Measurements from ENCODE around the gene LCN12. TPM values are rescaled to one million over a fixed set of nuclear protein-coding genes. Genes with fewer than 3 reads are reported as not detected.

LCN12 gene
- total RNA-seq, 1 donor from 2014 or later, result 7.8 TPM

GRCh38 chr9:136922540-136922939 is 29.5 kb upstream of the LCN12 start:
- intact Hi-C loops (cut with micrococcal nuclease), result loop anchor here (10.0 kb wide), 1 partner anchor 58 kb away; the partner anchor contains the start of gene EDF1
- Histone ChIP-seq H3K4me1 (peaks cover 64% of the 10 kb centered on the region), H3K27ac (replicated peaks) (peak overlapping the region; percentile 81)

DNA sequence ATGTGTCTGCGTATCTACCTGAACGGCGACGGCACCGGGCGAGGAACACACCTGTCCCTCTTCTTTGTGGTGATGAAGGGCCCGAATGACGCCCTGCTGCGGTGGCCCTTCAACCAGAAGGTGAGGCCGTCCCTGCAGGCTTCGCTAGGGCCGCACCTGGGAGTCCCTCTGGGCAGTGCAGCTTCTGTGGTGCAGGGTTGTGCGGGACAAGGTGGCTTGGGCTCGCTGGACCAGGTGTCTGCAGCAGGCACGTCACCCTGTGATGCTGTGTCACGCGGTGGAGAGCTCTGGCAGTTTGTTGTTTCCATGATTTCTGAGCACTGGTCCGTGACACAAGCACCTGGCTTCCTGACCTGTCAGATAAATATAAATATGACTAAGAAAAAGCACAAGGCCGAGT is 28.2 kb upstream of the LCN12 start:
- Histone ChIP-seq H3K27ac (replicated peaks) (peak overlapping the region; percentile 74), H3K9me3 (replicated peaks) (no peaks in the 10 kb centered on the region), H3K36me3 (peaks cover 34% of the 10 kb centered on the region), H3K27me3 (ENCODE audit: low read depth) (no peaks in the 10 kb centered on the region), H3K4me1 (peaks cover 78% of the 10 kb centered on the region), H3K4me3 (no peak overlapping the region)
- intact Hi-C loops (cut with micrococcal nuclease), result loop anchor here (10.0 kb wide), 1 partner anchor 59 kb away; the partner anchor contains the start of gene EDF1
- TF ChIP-seq, protein P1, sequence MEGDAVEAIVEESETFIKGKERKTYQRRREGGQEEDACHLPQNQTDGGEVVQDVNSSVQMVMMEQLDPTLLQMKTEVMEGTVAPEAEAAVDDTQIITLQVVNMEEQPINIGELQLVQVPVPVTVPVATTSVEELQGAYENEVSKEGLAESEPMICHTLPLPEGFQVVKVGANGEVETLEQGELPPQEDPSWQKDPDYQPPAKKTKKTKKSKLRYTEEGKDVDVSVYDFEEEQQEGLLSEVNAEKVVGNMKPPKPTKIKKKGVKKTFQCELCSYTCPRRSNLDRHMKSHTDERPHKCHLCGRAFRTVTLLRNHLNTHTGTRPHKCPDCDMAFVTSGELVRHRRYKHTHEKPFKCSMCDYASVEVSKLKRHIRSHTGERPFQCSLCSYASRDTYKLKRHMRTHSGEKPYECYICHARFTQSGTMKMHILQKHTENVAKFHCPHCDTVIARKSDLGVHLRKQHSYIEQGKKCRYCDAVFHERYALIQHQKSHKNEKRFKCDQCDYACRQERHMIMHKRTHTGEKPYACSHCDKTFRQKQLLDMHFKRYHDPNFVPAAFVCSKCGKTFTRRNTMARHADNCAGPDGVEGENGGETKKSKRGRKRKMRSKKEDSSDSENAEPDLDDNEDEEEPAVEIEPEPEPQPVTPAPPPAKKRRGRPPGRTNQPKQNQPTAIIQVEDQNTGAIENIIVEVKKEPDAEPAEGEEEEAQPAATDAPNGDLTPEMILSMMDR (IDR thresholded peaks at IDR 0.05; ENCODE audit: borderline replicate concordance), result no peak
- no peak for DNase-seq

More at GRCh38 chr9:136922540-136922939, 29.5 kb upstream of the LCN12 start:
- Histone ChIP-seq H3K36me3 (peaks cover 42% of the 10 kb centered on the region), H3K27me3 (ENCODE audit: low read depth) (no peaks in the 10 kb centered on the region), H3K4me3 (no peak overlapping the region), H3K9me3 (replicated peaks) (no peaks in the 10 kb centered on the region)
- DNase-seq, result no peak
- TF ChIP-seq, protein P1 (IDR thresholded peaks at IDR 0.05; ENCODE audit: borderline replicate concordance), result no peak

DNA sequence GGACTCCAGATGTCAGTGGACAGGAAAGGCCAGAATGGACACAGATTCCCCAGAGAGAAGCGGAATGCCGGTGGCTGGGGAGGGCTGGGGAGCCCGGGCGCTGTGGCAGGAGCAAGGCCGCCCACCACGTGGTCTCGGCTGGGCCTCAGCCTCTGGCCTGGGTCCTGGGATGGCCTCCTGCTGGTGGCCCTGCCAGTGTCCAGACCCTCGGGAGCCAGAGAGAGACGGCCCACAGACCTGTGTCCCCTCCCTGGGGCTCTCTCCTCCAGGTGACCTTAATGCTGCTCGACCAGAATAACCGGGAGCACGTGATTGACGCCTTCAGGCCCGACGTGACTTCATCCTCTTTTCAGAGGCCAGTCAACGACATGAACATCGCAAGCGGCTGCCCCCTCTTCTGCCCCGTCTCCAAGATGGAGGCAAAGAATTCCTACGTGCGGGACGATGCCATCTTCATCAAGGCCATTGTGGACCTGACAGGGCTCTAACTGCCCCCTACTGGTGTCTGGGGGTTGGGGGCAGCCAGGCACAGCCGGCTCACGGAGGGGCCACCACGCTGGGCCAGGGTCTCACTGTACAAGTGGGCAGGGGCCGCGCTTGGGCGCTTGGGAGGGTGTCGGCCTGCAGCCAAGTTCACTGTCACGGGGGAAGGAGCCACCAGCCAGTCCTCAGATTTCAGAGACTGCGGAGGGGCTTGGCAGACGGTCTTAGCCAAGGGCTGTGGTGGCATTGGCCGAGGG is 26.5 kb upstream of the LCN12 start:
- Histone ChIP-seq H3K36me3 (peaks cover 25% of the 10 kb centered on the region), H3K9me3 (replicated peaks) (no peaks in the 10 kb centered on the region), H3K4me3 (no peak overlapping the region), H3K27ac (replicated peaks) (peak overlapping the region; percentile 74), H3K27me3 (ENCODE audit: low read depth) (no peaks in the 10 kb centered on the region), H3K4me1 (peaks cover 94% of the 10 kb centered on the region)
- peak; percentile 58 for DNase-seq
- intact Hi-C loops (cut with micrococcal nuclease), result loop anchor here (10.0 kb wide), 1 partner anchor 61 kb away; the partner anchor contains the start of gene EDF1
- TF ChIP-seq, protein P1 (IDR thresholded peaks at IDR 0.05; ENCODE audit: borderline replicate concordance), result peak; percentile 32

- Histone ChIP-seq H3K36me3 (peaks cover 19% of the 10 kb centered on the region), H3K9me3 (replicated peaks) (no peaks in the 10 kb centered on the region), H3K4me3 (no peak overlapping the region), H3K4me1 (peaks cover 90% of the 10 kb centered on the region), H3K27ac (replicated peaks) (peak overlapping the region; percentile 74), H3K27me3 (ENCODE audit: low read depth) (no peaks in the 10 kb centered on the region)
- TF ChIP-seq, protein P1 (IDR thresholded peaks at IDR 0.05; ENCODE audit: borderline replicate concordance), result no peak
- DNase-seq, result no peak
- intact Hi-C loops (cut with micrococcal nuclease), result loop anchor here (10.0 kb wide), 1 partner anchor 61 kb away; the partner anchor contains the start of gene EDF1
These were observed 25.8 kb upstream of the LCN12 start for GRCh38 chr9:136926154-136926704.

- peaks cover 18% of the 10 kb centered on the region for H3K36me3 ChIP-seq
- no peaks in the 10 kb centered on the region for H3K27me3 ChIP-seq (ENCODE audit: low read depth)
- no peak overlapping the region for H3K27ac ChIP-seq (replicated peaks)
- no peaks in the 10 kb centered on the region for H3K9me3 ChIP-seq (replicated peaks)
- H3K4me3 ChIP-seq, result no peak overlapping the region
- peaks cover 85% of the 10 kb centered on the region for H3K4me1 ChIP-seq
- TF ChIP-seq, protein P1 (IDR thresholded peaks at IDR 0.05; ENCODE audit: borderline replicate concordance), result no peak
- intact Hi-C loops (cut with micrococcal nuclease), result loop anchor here (10.0 kb wide), 1 partner anchor 62 kb away; the partner anchor contains the start of gene EDF1
- no peak for DNase-seq
These were observed 25.3 kb upstream of the LCN12 start for GRCh38 chr9:136926749-136927148.

Measured in left ventricle myocardium inferior (tissue), 1 donor.